Smooth muscle cell (in vitro differentiated cells): ENCODE measurements around the gene CAMK2B. TPM values are rescaled to one million over a fixed set of nuclear protein-coding genes. Genes with fewer than 3 reads are reported as not detected.

ENCODE experiments used
- DNase-seq: peaks from one replicate; lab custom pipeline; 2025; ENCODE audit not compliant: unreplicated experiment; lab: John Stamatoyannopoulos, UW
- H2AFZ ChIP-seq: fragments of 200-600 bp; sonication (generic); 2 replicates; pipeline ENCODE4 v1.6.0; 2016; ENCODE audit warnings: antibody characterized with exemption, low read depth, mild to moderate bottlenecking
- H3F3A ChIP-seq: fragments of 200-600 bp; sonication (generic); 2 replicates; pipeline ENCODE4 v1.6.0; 2017; ENCODE audit warnings: antibody characterized with exemption, low read depth
- H3K27ac ChIP-seq: fragments of 200-600 bp; sonication (generic); 2 replicates; pipeline ENCODE4 v1.5.1; 2016; ENCODE audit warnings: low read depth, mild to moderate bottlenecking
- H3K27me3 ChIP-seq: fragments of 200-600 bp; sonication (generic); 2 replicates; pipeline ENCODE4 v1.6.1; 2016; ENCODE audit warnings: low read depth, mild to moderate bottlenecking
- H3K36me3 ChIP-seq: fragments of 200-600 bp; sonication (generic); 2 replicates; pipeline ENCODE4 v1.5.1; 2016; ENCODE audit warnings: low read depth
- H3K4me1 ChIP-seq: fragments of 200-600 bp; sonication (generic); 2 replicates; pipeline ENCODE4 v1.5.1; 2016; ENCODE audit warnings: low read depth
- H3K4me2 ChIP-seq: fragments of 200-600 bp; sonication (generic); 2 replicates; pipeline ENCODE4 v1.6.0; 2016; ENCODE audit warnings: mild to moderate bottlenecking
- H3K4me3 ChIP-seq: fragments of 200-600 bp; sonication (generic); 2 replicates; pipeline ENCODE4 v1.5.1; 2016; ENCODE audit warnings: mild to moderate bottlenecking
- H3K79me2 ChIP-seq: fragments of 200-600 bp; sonication (generic); 2 replicates; pipeline ENCODE4 v1.6.0; 2016; ENCODE audit warnings: low read depth, mild to moderate bottlenecking
- H3K9ac ChIP-seq: fragments of 200-600 bp; sonication (generic); 2 replicates; pipeline ENCODE4 v1.6.0; 2016; ENCODE audit warnings: low read depth
- H3K9me3 ChIP-seq: fragments of 200-600 bp; sonication (generic); replicated peaks from 2 replicates; pipeline ENCODE4 v1.5.1; 2016; ENCODE audit warnings: low read depth
- H4K20me1 ChIP-seq: fragments of 200-600 bp; sonication (generic); 2 replicates; pipeline ENCODE4 v1.6.0; 2016; ENCODE audit warnings: low read depth
- WGBS: methylation state at CpG from one replicate; pipeline ENCODE4 v1.1.7; 2016; ENCODE audit warnings: low lambda C conversion rate; 5-methylcytosine and 5-hydroxymethylcytosine counted together
- polyA plus RNA-seq: library from polyadenylated mRNA; unstranded; fragments of >200 nt; fragmentation: Nextera tagmentation; extraction: Ambion mirVana; gene quantifications from 2 replicates; pipeline ENCODE4 v1.2.1, GENCODE V29; 2016
- total RNA-seq: library from RNA; depleted of rRNA; stranded (reverse); fragments of >200 nt; gene quantifications from 2 replicates; pipeline ENCODE4 v1.2.3, GENCODE V29; 2014
- TF ChIP-seq, protein P1 (sequence below): fragments of 200-600 bp; sonication (generic); IDR thresholded peaks from 2 replicates; pipeline ENCODE4 v1.5.1; 2017; ENCODE audit warnings: borderline replicate concordance, mild to moderate bottlenecking, antibody characterized with exemption; ENCODE audit not compliant: insufficient read depth, poor library complexity, severe bottlenecking

Gene CAMK2B
- total and polyA plus RNA-seq, 2 experiments from 2014 or later = not detected

DNA sequence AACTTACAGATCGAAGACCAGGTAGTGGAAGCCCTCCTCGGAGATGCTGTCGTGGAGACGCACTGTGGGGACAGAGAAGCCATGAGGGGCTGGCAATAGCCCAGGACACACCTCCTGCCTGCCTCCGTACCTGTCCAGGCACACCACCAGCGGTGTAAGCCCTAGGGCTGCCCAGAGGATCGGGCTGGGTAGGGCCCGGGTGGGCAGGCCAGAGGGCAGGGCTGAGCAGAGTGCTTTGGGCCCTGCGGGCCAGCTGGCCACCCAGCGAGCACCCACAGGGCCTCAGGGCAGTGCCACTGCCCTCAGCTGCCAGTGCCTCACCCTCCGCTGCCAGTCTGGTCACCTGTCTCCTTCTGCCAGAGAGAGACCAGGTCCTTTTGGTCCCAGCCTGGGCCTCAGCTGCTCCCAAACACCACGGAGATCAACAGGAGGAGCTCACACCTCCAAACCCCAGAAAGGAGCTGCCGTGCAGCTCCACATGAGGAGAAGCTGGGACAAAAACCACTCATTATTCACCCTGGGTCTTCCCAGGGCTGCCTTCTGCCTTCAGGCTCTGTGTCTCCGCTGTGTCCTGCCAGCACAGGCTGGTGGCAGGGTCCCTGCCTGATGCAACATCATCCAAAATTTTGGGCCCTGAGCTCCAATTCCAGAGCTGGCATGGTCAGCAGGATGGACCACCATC is 66.4 kb downstream of the CAMK2B start:
- H3K4me3 ChIP-seq = no peak overlapping the region
- H3K4me2 ChIP-seq = peak overlapping the region; percentile 66
- peaks cover 6% of the 10 kb centered on the region for H3K4me1 ChIP-seq
- H4K20me1 ChIP-seq = no peaks in the 10 kb centered on the region
- H3K27ac ChIP-seq = peak overlapping the region; percentile 67
- H3K36me3 ChIP-seq = no peaks in the 10 kb centered on the region
- H3K9ac ChIP-seq = no peak overlapping the region
- H3K9me3 ChIP-seq = no peaks in the 10 kb centered on the region
- TF ChIP-seq, protein P1, sequence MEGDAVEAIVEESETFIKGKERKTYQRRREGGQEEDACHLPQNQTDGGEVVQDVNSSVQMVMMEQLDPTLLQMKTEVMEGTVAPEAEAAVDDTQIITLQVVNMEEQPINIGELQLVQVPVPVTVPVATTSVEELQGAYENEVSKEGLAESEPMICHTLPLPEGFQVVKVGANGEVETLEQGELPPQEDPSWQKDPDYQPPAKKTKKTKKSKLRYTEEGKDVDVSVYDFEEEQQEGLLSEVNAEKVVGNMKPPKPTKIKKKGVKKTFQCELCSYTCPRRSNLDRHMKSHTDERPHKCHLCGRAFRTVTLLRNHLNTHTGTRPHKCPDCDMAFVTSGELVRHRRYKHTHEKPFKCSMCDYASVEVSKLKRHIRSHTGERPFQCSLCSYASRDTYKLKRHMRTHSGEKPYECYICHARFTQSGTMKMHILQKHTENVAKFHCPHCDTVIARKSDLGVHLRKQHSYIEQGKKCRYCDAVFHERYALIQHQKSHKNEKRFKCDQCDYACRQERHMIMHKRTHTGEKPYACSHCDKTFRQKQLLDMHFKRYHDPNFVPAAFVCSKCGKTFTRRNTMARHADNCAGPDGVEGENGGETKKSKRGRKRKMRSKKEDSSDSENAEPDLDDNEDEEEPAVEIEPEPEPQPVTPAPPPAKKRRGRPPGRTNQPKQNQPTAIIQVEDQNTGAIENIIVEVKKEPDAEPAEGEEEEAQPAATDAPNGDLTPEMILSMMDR = no peak
- DNase-seq = no peak
- no peak overlapping the region for H2AFZ ChIP-seq
- WGBS = 93% methylated on average over 14 of the region's 14 CpGs
- no peaks in the 10 kb centered on the region for H3F3A ChIP-seq
- no peaks in the 10 kb centered on the region for H3K27me3 ChIP-seq
- no peaks in the 10 kb centered on the region for H3K79me2 ChIP-seq

DNA sequence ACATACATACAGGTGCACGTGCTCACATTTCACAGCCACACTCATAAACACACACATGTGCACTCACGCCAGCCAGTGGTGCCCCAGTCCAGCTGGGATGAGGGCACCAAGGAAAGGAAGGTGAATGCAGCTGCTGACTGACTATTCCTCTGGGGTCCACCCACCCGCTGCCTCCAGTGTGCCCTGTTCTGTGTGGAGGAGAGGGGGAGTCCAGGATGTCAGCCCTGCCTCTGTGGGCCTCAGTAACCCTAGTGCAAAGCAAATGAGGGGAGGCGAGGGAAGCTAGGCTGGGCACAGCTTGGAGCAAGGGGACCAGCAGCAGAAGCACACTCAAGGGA is 67.0 kb downstream of the CAMK2B start:
- peak overlapping the region; percentile 66 for H3K4me2 ChIP-seq
- no peaks in the 10 kb centered on the region for H3K27me3 ChIP-seq
- no peak for DNase-seq
- peaks cover 6% of the 10 kb centered on the region for H3K4me1 ChIP-seq
- no peak overlapping the region for H2AFZ ChIP-seq
- no peaks in the 10 kb centered on the region for H3K36me3 ChIP-seq
- no peak overlapping the region for H3K27ac ChIP-seq
- no peaks in the 10 kb centered on the region for H3K9me3 ChIP-seq
- TF ChIP-seq, protein P1 = no peak
- no peaks in the 10 kb centered on the region for H3K79me2 ChIP-seq
- no peak overlapping the region for H3K9ac ChIP-seq
- H4K20me1 ChIP-seq = no peaks in the 10 kb centered on the region
- H3F3A ChIP-seq = no peaks in the 10 kb centered on the region
- 95% methylated on average over 4 of the region's 4 CpGs for WGBS
- no peak overlapping the region for H3K4me3 ChIP-seq

- peak; percentile 54 for DNase-seq
- Histone ChIP-seq H3K9me3 (no peaks in the 10 kb centered on the region), H3K27me3 (no peaks in the 10 kb centered on the region), H3F3A (no peaks in the 10 kb centered on the region), H3K36me3 (no peaks in the 10 kb centered on the region), H3K9ac (peak overlapping the region; percentile 63), H4K20me1 (no peaks in the 10 kb centered on the region), H3K4me1 (peaks cover 6% of the 10 kb centered on the region), H3K27ac (peak overlapping the region; percentile 78), H3K79me2 (no peaks in the 10 kb centered on the region), H3K4me3 (no peak overlapping the region), H2AFZ (no peak overlapping the region), H3K4me2 (peak overlapping the region; percentile 66)
- WGBS = 32% methylated on average over 18 of the region's 18 CpGs
- TF ChIP-seq, protein P1 = no peak
Observed at GRCh38 chr7:44257618-44258422, 67.6 kb downstream of the CAMK2B start.

DNA sequence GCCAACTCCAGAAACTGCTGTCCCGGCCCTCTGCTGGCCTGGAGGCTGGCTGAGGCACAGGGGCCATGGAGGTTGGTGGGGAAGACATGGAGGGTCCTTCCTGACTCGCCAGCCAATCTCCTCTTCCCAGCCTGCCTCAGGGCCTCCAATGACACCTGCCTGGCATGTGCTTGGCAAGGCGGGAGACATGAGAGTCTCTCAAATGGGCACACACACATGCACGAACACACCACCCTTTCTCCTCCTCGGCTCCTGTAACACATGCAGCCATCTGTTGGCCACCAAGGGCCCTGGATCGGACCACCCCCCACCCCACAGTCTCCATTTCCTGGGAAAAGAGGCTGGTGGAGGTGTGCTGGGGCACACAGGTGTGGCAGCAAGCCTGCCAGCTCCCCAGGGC is 68.2 kb downstream of the CAMK2B start:
- Histone ChIP-seq H4K20me1 (no peaks in the 10 kb centered on the region), H3K4me3 (no peak overlapping the region), H3K79me2 (no peaks in the 10 kb centered on the region), H3K9me3 (no peaks in the 10 kb centered on the region), H3K4me1 (peaks cover 6% of the 10 kb centered on the region), H2AFZ (no peak overlapping the region), H3K4me2 (peak overlapping the region; percentile 58), H3K27me3 (no peaks in the 10 kb centered on the region), H3K36me3 (no peaks in the 10 kb centered on the region), H3F3A (no peaks in the 10 kb centered on the region), H3K27ac (peak overlapping the region; percentile 78), H3K9ac (peak overlapping the region; percentile 63)
- TF ChIP-seq, protein P1 = no peak
- DNase-seq = no peak
- 96% methylated on average over 6 of the region's 6 CpGs for WGBS
